Measurements from ENCODE around the gene KRTAP10-9. TPM values are rescaled to one million over a fixed set of nuclear protein-coding genes. Genes with fewer than 3 reads are reported as not detected.
"Not testable (repeated sequence)": the region's sequence is repeated elsewhere in the genome, so short reads cannot be mapped to it uniquely, and the experiment has no call there.

KRTAP10-9 gene
- total RNA-seq, 1 donor from 2014 or later, result not detected

- ATAC-seq (no peak), DNase-seq (ENCODE audit: low spot score) (no peak)
- intact Hi-C loops (cut with DNase I), result no loop called here
Measured at GRCh38 chr21:44632067-44632466, 5.2 kb downstream of the KRTAP10-9 start.

- intact Hi-C loops (cut with DNase I), result no loop called here
- no peak for ATAC-seq
Measured at GRCh38 chr21:44636209-44637017, 9.5 kb downstream of the KRTAP10-9 start.

GRCh38 chr21:44637018-44637850 lies 10.3 kb downstream of the KRTAP10-9 start, which contains the start of gene KRTAP10-10:
Gene KRTAP10-10 (plus strand): TSS chr21:44637356. CDS start chr21:44637418, 62 bp downstream.
- ATAC-seq (no peak), DNase-seq (ENCODE audit: low spot score) (peak; percentile 26)
- intact Hi-C loops (cut with DNase I), result no loop called here

More at GRCh38 chr21:44636209-44637017, 9.5 kb downstream of the KRTAP10-9 start:
- DNase-seq (ENCODE audit: low spot score), result peak; percentile 49

GRCh38 chr21:44637851-44638348 lies 11.0 kb downstream of the KRTAP10-9 start:
- intact Hi-C loops (cut with DNase I); ATAC-seq: not testable (repeated sequence)
- DNase-seq (ENCODE audit: low spot score), result peak; percentile 35

GRCh38 chr21:44638506-44639330 lies 11.8 kb downstream of the KRTAP10-9 start:
- DNase-seq (ENCODE audit: low spot score), result peak; percentile 40
- ATAC-seq; intact Hi-C loops (cut with DNase I): not testable (repeated sequence)

- intact Hi-C loops (cut with DNase I), result no loop called here
- peak; percentile 47 for DNase-seq (ENCODE audit: low spot score)
Measured at GRCh38 chr21:44639331-44639655, 12.4 kb downstream of the KRTAP10-9 start.

GRCh38 chr21:44640761-44641160 lies 13.9 kb downstream of the KRTAP10-9 start:
- ATAC-seq (no peak), DNase-seq (ENCODE audit: low spot score) (peak; percentile 15)
- intact Hi-C loops (cut with DNase I), result no loop called here

More at GRCh38 chr21:44639331-44639655, 12.4 kb downstream of the KRTAP10-9 start:
- no peak for ATAC-seq

- no peak for ATAC-seq
Measured at GRCh38 chr21:44643741-44644310, 16.9 kb downstream of the KRTAP10-9 start.

GRCh38 chr21:44644878-44645277 lies 18.0 kb downstream of the KRTAP10-9 start:
- intact Hi-C loops (cut with DNase I), result no loop called here
- ATAC-seq (no peak), DNase-seq (ENCODE audit: low spot score) (no peak)

More at GRCh38 chr21:44643741-44644310, 16.9 kb downstream of the KRTAP10-9 start:
- DNase-seq (ENCODE audit: low spot score), result peak; percentile 35
- intact Hi-C loops (cut with DNase I), result no loop called here

- intact Hi-C loops (cut with DNase I); ATAC-seq: not testable (repeated sequence)
- DNase-seq (ENCODE audit: low spot score), result peak; percentile 14
Measured at GRCh38 chr21:44646366-44647221, 19.7 kb downstream of the KRTAP10-9 start, which contains the start of gene KRTAP10-11. Gene KRTAP10-11 (plus strand): TSS chr21:44646414. CDS start chr21:44646459, 45 bp downstream.

GRCh38 chr21:44647222-44647552 lies 20.3 kb downstream of the KRTAP10-9 start:
- intact Hi-C loops (cut with DNase I), result no loop called here
- DNase-seq (ENCODE audit: low spot score) (peak; percentile 36), ATAC-seq (no peak)

- intact Hi-C loops (cut with DNase I), result no loop called here
- DNase-seq (ENCODE audit: low spot score) (peak; percentile 50), ATAC-seq (no peak)
Measured at GRCh38 chr21:44648557-44649311, 21.8 kb downstream of the KRTAP10-9 start.

- ATAC-seq, result no peak
- intact Hi-C loops (cut with DNase I), result no loop called here
- peak; percentile 27 for DNase-seq (ENCODE audit: low spot score)
Measured at GRCh38 chr21:44649521-44650100, 22.7 kb downstream of the KRTAP10-9 start.

- intact Hi-C loops (cut with DNase I), result no loop called here
- DNase-seq (ENCODE audit: low spot score) (peak; percentile 38), ATAC-seq (no peak)
Measured at GRCh38 chr21:44650265-44650972, 23.5 kb downstream of the KRTAP10-9 start.

GRCh38 chr21:44650973-44651675 lies 24.2 kb downstream of the KRTAP10-9 start:
- ATAC-seq (no peak), DNase-seq (ENCODE audit: low spot score) (peak; percentile 25)
- intact Hi-C loops (cut with DNase I), result no loop called here

All from sciatic nerve (tissue), 2 donors.